ENCODE results near the gene DENND1A. TPM values are rescaled to one million over a fixed set of nuclear protein-coding genes. Genes with fewer than 3 reads are reported as not detected.

The DENND1A gene
- total RNA-seq, 1 donor from 2014 or later = 13.9 TPM

DNA sequence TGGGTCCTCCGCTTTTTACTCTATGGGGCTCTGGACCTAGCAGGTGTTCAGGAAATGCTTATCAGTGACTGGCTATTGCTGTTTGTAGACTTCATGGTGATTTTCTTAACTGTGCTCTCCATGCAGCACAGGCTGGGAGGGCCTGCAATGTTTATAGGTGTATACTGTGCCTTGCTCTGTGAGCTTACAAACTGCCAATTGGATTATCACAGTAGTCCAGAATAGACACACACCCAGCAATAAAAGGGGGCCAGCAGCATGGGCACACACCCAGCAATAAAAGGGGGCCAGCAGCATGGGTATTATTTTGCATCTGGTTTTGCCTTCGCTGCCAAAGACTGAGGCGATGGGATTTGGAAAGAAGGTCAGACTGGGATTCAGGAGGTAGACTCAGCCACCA, 473.9 kb downstream of the DENND1A start:
- TF ChIP-seq, protein P1, sequence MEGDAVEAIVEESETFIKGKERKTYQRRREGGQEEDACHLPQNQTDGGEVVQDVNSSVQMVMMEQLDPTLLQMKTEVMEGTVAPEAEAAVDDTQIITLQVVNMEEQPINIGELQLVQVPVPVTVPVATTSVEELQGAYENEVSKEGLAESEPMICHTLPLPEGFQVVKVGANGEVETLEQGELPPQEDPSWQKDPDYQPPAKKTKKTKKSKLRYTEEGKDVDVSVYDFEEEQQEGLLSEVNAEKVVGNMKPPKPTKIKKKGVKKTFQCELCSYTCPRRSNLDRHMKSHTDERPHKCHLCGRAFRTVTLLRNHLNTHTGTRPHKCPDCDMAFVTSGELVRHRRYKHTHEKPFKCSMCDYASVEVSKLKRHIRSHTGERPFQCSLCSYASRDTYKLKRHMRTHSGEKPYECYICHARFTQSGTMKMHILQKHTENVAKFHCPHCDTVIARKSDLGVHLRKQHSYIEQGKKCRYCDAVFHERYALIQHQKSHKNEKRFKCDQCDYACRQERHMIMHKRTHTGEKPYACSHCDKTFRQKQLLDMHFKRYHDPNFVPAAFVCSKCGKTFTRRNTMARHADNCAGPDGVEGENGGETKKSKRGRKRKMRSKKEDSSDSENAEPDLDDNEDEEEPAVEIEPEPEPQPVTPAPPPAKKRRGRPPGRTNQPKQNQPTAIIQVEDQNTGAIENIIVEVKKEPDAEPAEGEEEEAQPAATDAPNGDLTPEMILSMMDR (IDR thresholded peaks at IDR 0.05; ENCODE audit: partially characterized antibody, unreplicated experiment) = no peak
- H3K9me3 Mint-ChIP-seq (ENCODE audit: unreplicated experiment) = peaks cover 2% of the 10 kb centered on the region
- no peak for DNase-seq
- peaks cover 27% of the 10 kb centered on the region for H3K4me1 Mint-ChIP-seq (ENCODE audit: low read depth, unreplicated experiment)
- H3K27ac Mint-ChIP-seq (ENCODE audit: unreplicated experiment) = no peak overlapping the region
- H3K27me3 Mint-ChIP-seq (ENCODE audit: unreplicated experiment) = peaks cover 10% of the 10 kb centered on the region
- H3K36me3 Mint-ChIP-seq (ENCODE audit: unreplicated experiment) = no peaks in the 10 kb centered on the region
- no peak overlapping the region for H3K4me3 Mint-ChIP-seq (ENCODE audit: unreplicated experiment)

DNA sequence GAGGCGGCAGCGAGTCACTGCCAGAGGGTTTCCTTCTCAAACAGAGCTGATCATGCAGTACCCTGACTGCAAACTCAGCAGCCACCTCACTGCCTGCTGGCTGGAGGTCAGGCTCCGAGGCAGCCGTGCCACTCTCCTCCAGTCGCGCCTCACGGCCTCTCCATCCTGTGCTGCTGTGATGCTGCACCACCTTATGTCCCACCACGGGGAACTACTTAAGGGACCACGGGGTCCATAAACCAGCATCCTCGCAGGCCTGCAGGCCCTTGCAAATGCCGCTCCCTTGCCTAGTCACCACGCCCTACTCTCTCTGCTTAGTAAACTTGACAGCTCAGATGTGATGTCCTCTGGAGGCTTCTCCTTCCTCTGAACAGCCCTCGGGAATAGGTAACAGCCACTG, 474.7 kb downstream of the DENND1A start:
- TF ChIP-seq, protein P1 (IDR thresholded peaks at IDR 0.05; ENCODE audit: partially characterized antibody, unreplicated experiment) = no peak
- DNase-seq = peak; percentile 33
- Mint-ChIP-seq H3K4me1 (ENCODE audit: low read depth, unreplicated experiment) (peaks cover 35% of the 10 kb centered on the region), H3K36me3 (ENCODE audit: unreplicated experiment) (no peaks in the 10 kb centered on the region), H3K4me3 (ENCODE audit: unreplicated experiment) (no peak overlapping the region), H3K9me3 (ENCODE audit: unreplicated experiment) (peaks cover 2% of the 10 kb centered on the region), H3K27ac (ENCODE audit: unreplicated experiment) (no peak overlapping the region), H3K27me3 (ENCODE audit: unreplicated experiment) (peaks cover 9% of the 10 kb centered on the region)

DNA sequence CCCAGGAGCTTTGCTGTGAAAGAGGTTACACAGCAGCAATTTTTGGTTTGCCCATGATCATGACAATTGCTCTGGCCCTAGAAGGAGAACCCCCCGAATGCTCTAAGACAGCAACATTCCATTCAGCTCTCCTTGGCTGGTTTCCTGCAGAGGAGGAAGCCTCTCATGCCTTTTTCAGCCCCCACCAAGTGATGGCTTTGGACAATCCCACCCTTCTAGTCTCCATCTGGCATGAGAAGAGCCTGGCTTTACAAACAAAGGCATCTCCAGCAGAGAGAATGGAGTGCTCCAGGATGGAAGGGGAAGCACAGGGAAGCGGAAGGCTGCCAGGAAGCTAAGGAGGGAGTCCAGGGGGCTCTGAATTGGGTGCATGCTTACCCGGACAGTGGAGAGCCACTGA, 475.6 kb downstream of the DENND1A start:
- Mint-ChIP-seq H3K27me3 (ENCODE audit: unreplicated experiment) (peaks cover 10% of the 10 kb centered on the region), H3K27ac (ENCODE audit: unreplicated experiment) (no peak overlapping the region), H3K36me3 (ENCODE audit: unreplicated experiment) (no peaks in the 10 kb centered on the region), H3K4me3 (ENCODE audit: unreplicated experiment) (no peak overlapping the region), H3K9me3 (ENCODE audit: unreplicated experiment) (peaks cover 2% of the 10 kb centered on the region), H3K4me1 (ENCODE audit: low read depth, unreplicated experiment) (peaks cover 38% of the 10 kb centered on the region)
- DNase-seq = no peak
- TF ChIP-seq, protein P1 (IDR thresholded peaks at IDR 0.05; ENCODE audit: partially characterized antibody, unreplicated experiment) = no peak

DNA sequence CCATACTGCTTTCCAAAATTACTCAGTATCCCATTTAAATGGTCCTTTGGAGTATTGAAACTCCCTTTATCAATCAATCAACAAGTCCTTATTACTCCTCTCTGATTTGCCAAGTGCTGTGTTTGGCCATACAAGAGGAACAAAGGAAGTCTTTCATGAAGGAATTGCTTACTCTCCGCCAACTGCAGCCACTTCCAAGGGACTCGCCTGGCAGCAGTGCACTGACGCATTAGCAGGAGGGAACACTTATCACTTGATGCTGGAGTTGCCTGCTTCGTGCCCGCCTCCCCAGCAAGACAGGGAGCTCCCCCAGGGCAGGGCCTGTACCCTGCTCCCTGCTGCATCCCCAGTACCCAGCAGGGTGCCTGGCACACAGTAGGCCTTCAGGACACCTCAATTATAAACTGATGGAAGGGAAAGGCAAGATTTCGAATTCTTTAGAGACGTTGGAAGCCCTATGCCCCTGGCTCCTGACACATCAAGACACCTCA, 476.1 kb downstream of the DENND1A start:
- no peaks in the 10 kb centered on the region for H3K36me3 Mint-ChIP-seq (ENCODE audit: unreplicated experiment)
- no peak overlapping the region for H3K27ac Mint-ChIP-seq (ENCODE audit: unreplicated experiment)
- H3K27me3 Mint-ChIP-seq (ENCODE audit: unreplicated experiment) = peaks cover 10% of the 10 kb centered on the region
- TF ChIP-seq, protein P1 (IDR thresholded peaks at IDR 0.05; ENCODE audit: partially characterized antibody, unreplicated experiment) = no peak
- peaks cover 2% of the 10 kb centered on the region for H3K9me3 Mint-ChIP-seq (ENCODE audit: unreplicated experiment)
- H3K4me1 Mint-ChIP-seq (ENCODE audit: low read depth, unreplicated experiment) = peaks cover 38% of the 10 kb centered on the region
- DNase-seq = no peak
- no peak overlapping the region for H3K4me3 Mint-ChIP-seq (ENCODE audit: unreplicated experiment)

DNA sequence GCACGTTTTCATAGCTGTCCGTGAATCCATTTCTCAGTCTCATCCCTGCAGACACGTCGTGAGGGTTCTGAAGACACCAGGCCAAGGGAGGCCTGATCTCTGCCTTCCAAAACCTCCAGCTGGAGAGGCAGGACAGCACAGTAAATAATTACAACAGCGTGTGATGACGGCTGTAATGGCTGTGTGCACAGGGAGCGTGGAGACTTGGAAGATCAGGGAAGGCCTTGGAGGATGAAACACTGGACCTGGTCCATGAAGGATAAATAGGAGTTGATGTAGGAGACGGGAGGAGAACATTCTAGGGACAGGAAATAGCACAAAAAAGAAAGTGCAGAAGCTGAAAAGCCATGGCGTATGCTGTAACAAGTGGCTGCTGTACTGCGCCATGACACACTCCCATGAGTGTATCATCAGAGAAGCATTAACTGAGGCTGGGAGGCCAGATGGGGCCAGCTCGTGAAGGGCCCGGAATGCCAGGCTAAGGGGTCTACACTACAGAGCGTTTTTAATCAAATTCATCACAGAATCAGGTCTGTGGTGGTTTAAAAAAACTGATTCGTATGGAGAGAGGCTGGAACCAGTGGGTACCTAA, 476.8 kb downstream of the DENND1A start:
- TF ChIP-seq, protein P1 (IDR thresholded peaks at IDR 0.05; ENCODE audit: partially characterized antibody, unreplicated experiment) = no peak
- no peak for DNase-seq
- Mint-ChIP-seq H3K36me3 (ENCODE audit: unreplicated experiment) (no peaks in the 10 kb centered on the region), H3K27me3 (ENCODE audit: unreplicated experiment) (peaks cover 10% of the 10 kb centered on the region), H3K4me1 (ENCODE audit: low read depth, unreplicated experiment) (peaks cover 40% of the 10 kb centered on the region), H3K27ac (ENCODE audit: unreplicated experiment) (no peak overlapping the region), H3K9me3 (ENCODE audit: unreplicated experiment) (peaks cover 2% of the 10 kb centered on the region), H3K4me3 (ENCODE audit: unreplicated experiment) (no peak overlapping the region)

Measured in glutamatergic neuron (in vitro differentiated cells).